HepG2 (cell line): Measurements from ENCODE around the gene SCFD2. TPM values are rescaled to one million over a fixed set of nuclear protein-coding genes. Genes with fewer than 3 reads are reported as not detected.

Source experiments
- ATAC-seq: fragments of 200-7000 bp; cut with Tn5 transposase; 3 replicates; pipeline ENCODE4 v1.9.1; 2020; ENCODE audit warnings: mild to moderate bottlenecking, moderate library complexity
- BruUV-seq: library from RNA; stranded (reverse); fragments of 400-500 nt; replicated peaks from 2 replicates; lab custom pipeline; 2021; lab: Mats Ljungman, UMichigan
- CTCF ChIA-PET: fragments of 300-600 bp; formaldehyde crosslinking; extraction: SDS; loops from one replicate; lab custom pipeline; 2021; ENCODE audit warnings: low total read pairs, inconsistent platforms, low intra/inter-chr PET ratio; lab: Yijun Ruan, JAX
- POLR2A ChIA-PET: fragments of 350-600 bp; sonication (Branson Sonifier 250); formaldehyde crosslinking; loops from one replicate; lab custom pipeline; 2020; ENCODE audit warnings: antibody characterized with exemption, inconsistent platforms; lab: Yijun Ruan, JAX
- DNase-seq: peaks from one replicate; pipeline ENCODE4 v3.0.0-alpha.2; 2015; ENCODE audit warnings: low spot score
- FAIRE-seq: peaks from 3 replicates; lab custom pipeline; 2011; peaks lifted over from hg19 to GRCh38; lab: Jason Lieb, UNC
- H2AFZ ChIP-seq: one replicate; pipeline ENCODE4 v1.6.1; 2011; ENCODE audit warnings: low read length, inconsistent platforms
- H3K27ac ChIP-seq: fragments of 300-600 bp; 3 replicates; pipeline ENCODE4 v1.8.0; 2011; ENCODE audit warnings: mixed run types, mild to moderate bottlenecking, mixed read lengths, low read length, inconsistent platforms; ENCODE audit not compliant: insufficient read depth; ENCODE audit errors: extremely low read length
- H3K27me3 ChIP-seq, 2 experiments: fragments of 200-600 bp in 1 of 2; 2 replicates in 1 of 2; 3 replicates in 1 of 2; pipeline versions ENCODE4 v1.6.0 to v1.8.0; 2011; ENCODE audit warnings: low read length in 2 of 2, mild to moderate bottlenecking in 2 of 2, moderate library complexity in 2 of 2, inconsistent platforms in 1 of 2; ENCODE audit not compliant: insufficient read depth in 2 of 2, control insufficient read depth in 1 of 2
- H3K36me3 ChIP-seq, 2 experiments: fragments of 200-600 bp in 1 of 2; replicated peaks in 1 of 2; 2 replicates in 1 of 2; 3 replicates in 1 of 2; pipeline versions ENCODE4 v1.5.1 to v1.8.0; 2011; ENCODE audit warnings: low read length in 2 of 2, inconsistent platforms in 1 of 2; ENCODE audit not compliant: insufficient read depth in 2 of 2, control insufficient read depth in 1 of 2
- H3K4me1 ChIP-seq: 2 replicates; pipeline ENCODE4 v1.5.1; 2012; ENCODE audit warnings: low read length, inconsistent platforms; ENCODE audit not compliant: insufficient read depth
- H3K4me2 ChIP-seq: 2 replicates; pipeline ENCODE4 v1.6.0; 2011; ENCODE audit warnings: low read depth, low read length, inconsistent platforms
- H3K4me3 ChIP-seq, 3 experiments: fragments of 200-600 bp in 1 of 3; sonication (generic), shearing (Covaris generic) in 1 of 3; replicated peaks in 1 of 3; 2 replicates each; pipeline ENCODE4 v1.5.1; 2011 to 2016; ENCODE audit warnings: low read length in 3 of 3, inconsistent platforms in 2 of 3, low read depth in 2 of 3, mild to moderate bottlenecking in 2 of 3, control low read depth in 1 of 3, mixed read lengths in 1 of 3; ENCODE audit not compliant: insufficient read depth in 1 of 3
- H3K79me2 ChIP-seq: one replicate; pipeline ENCODE4 v1.6.1; 2011; ENCODE audit warnings: low read length, inconsistent platforms; ENCODE audit not compliant: insufficient read depth
- H3K9ac ChIP-seq: 2 replicates; pipeline ENCODE4 v1.6.0; 2011; ENCODE audit warnings: mild to moderate bottlenecking, low read depth, low read length, inconsistent platforms; ENCODE audit not compliant: insufficient read depth
- H3K9me3 ChIP-seq: 2 replicates; pipeline ENCODE4 v1.5.1; 2012; ENCODE audit warnings: mild to moderate bottlenecking, low read length
- H4K20me1 ChIP-seq: 2 replicates; pipeline ENCODE4 v1.6.0; 2011; ENCODE audit warnings: inconsistent platforms, mild to moderate bottlenecking, low read length, moderate library complexity; ENCODE audit not compliant: insufficient read depth
- CEBPZ ChIP-seq: IDR thresholded peaks from 2 replicates; pipeline ENCODE4 v1.6.1; 2012; ENCODE audit warnings: low read length, improper control_type of control experiment
- GLI4 ChIP-seq: sonication (generic); formaldehyde crosslinking; IDR thresholded peaks from 2 replicates; pipeline ENCODE4 v1.5.1; 2020; ENCODE audit warnings: missing genetic modification reagents, mild to moderate bottlenecking, moderate library complexity, borderline replicate concordance
- HDAC1 ChIP-seq: sonication (generic); formaldehyde crosslinking; IDR thresholded peaks from 2 replicates; pipeline ENCODE4 v1.5.1; 2020; ENCODE audit warnings: mild to moderate bottlenecking, missing genetic modification reagents
- MIER3 ChIP-seq: IDR thresholded peaks from 2 replicates; pipeline ENCODE4 v1.6.1; 2016; ENCODE audit warnings: missing compliant biosample characterization, borderline replicate concordance
- ZBTB25 ChIP-seq: IDR thresholded peaks from 2 replicates; pipeline ENCODE4 v1.6.1; 2018; ENCODE audit warnings: missing genetic modification reagents
- ZNF883 ChIP-seq: sonication (generic); formaldehyde crosslinking; IDR thresholded peaks from 2 replicates; pipeline ENCODE4 v1.5.1; 2020; ENCODE audit warnings: mild to moderate bottlenecking, missing genetic modification reagents; ENCODE audit errors: not compliant biosample characterization
- WGBS: methylation state at CpG from one replicate; pipeline ENCODE4 v1.1.6; 2017; ENCODE audit warnings: low lambda C conversion rate; 5-methylcytosine and 5-hydroxymethylcytosine counted together
- in situ Hi-C: cut with HindIII; loops from 2 replicates; pipeline ENCODE4 v1.10.0; 2017; ENCODE audit warnings: low pct_unique_long_range_greater_than_20kb; ENCODE audit not compliant: extremely low pct_ligation_motif_present
- intact Hi-C: fragments of 100-400 bp; cut with micrococcal nuclease; formaldehyde crosslinking; loops from one replicate; pipeline ENCODE4 v1.10.0; 2022; ENCODE audit not compliant: unreplicated experiment
- polyA plus RNA-seq, 8 experiments: library from polyadenylated mRNA; depleted of rRNA in 3 of 8; stranded (reverse) in 7 of 8; unstranded in 1 of 8; fragments of >200 nt; fragmentation: Illumina TruSeq in 4 of 8; extraction: Trizol in 4 of 8; gene quantifications; 2 replicates each; pipeline versions ENCODE4 v1.2.1 to v1.2.3, GENCODE V29; 2011 to 2016; ENCODE audit warnings: low read depth in 4 of 8, missing spikeins in 1 of 8, mixed read lengths in 1 of 8; ENCODE audit not compliant: insufficient read depth in 1 of 8
- total RNA-seq, 5 experiments: library from RNA; depleted of rRNA; stranded (reverse); fragments of >200 nt; fragmentation: Illumina TruSeq; extraction: Trizol; gene quantifications; 2 replicates each; pipeline ENCODE4 v1.2.3, GENCODE V29; 2016; ENCODE audit warnings: low read depth in 1 of 5

SCFD2 gene
- total and polyA plus RNA-seq, 2 of the 13 experiments (the other 11 are each of a cell fraction or from before 2014, with no cell fraction given), result 4.6 to 15.6 TPM

- Histone ChIP-seq H3K4me2 (no peak overlapping the region), H3K27me3 (no peaks in the 10 kb centered on the region; a peak in 1 of 5 replicates), H2AFZ (no peak overlapping the region), H4K20me1 (no peaks in the 10 kb centered on the region), H3K36me3 (peaks cover 0 to 1% of the 10 kb centered on the region in 2 experiments; a peak in 2 of 5 replicates), H3K27ac (no peak overlapping the region), H3K4me3 (no peak overlapping the region), H3K79me2 (no peaks in the 10 kb centered on the region), H3K9me3 (no peaks in the 10 kb centered on the region), H3K9ac (no peak overlapping the region), H3K4me1 (no peaks in the 10 kb centered on the region)
- ATAC-seq (no peak), DNase-seq (peak; percentile 46), FAIRE-seq (no peak)
- TF ChIP-seq MIER3 (CRISPR knock-in tag), result no peak
- TF ChIP-seq HDAC1, result no peak
- BruUV-seq, result no TSS peak
- in situ Hi-C loops (no loop called here), intact Hi-C loops (no loop called here)
- CTCF ChIA-PET, result no interaction called here
- 73% methylated on average over 10 of the region's 10 CpGs for WGBS
- POLR2A ChIA-PET, result no interaction called here
These were observed 492.0 kb downstream of the SCFD2 start for GRCh38 chr4:52873861-52874343.

- in situ Hi-C loops (no loop called here), intact Hi-C loops (no loop called here)
- H3K4me1 ChIP-seq, result no peaks in the 10 kb centered on the region
- FAIRE-seq, result no peak
- POLR2A ChIA-PET, result no interaction called here
- H3K9me3 ChIP-seq, result no peaks in the 10 kb centered on the region
- H3K4me2 ChIP-seq, result no peak overlapping the region
- CTCF ChIA-PET, result no interaction called here
- H3K27me3 ChIP-seq, result no peaks in the 10 kb centered on the region
- no peak overlapping the region for H2AFZ ChIP-seq
- no peak overlapping the region for H3K4me3 ChIP-seq
- no peak for DNase-seq
- no peaks in the 10 kb centered on the region for H3K79me2 ChIP-seq
- no peaks in the 10 kb centered on the region for H4K20me1 ChIP-seq
- WGBS, result 97% methylated on average over 1 of the region's 1 CpG
- ATAC-seq, result peak; percentile 69
- no peak overlapping the region for H3K27ac ChIP-seq
- peaks cover 0 to 1% of the 10 kb centered on the region in 2 experiments; a peak in 2 of 5 replicates for H3K36me3 ChIP-seq
- H3K9ac ChIP-seq, result no peak overlapping the region
- no TSS peak for BruUV-seq
- no peak for TF ChIP-seq ZBTB25 (CRISPR knock-in tag)
- TF ChIP-seq ZNF883, result no peak
- TF ChIP-seq GLI4 (CRISPR knock-in tag), result no peak
- TF ChIP-seq CEBPZ, result no peak
These were observed 492.7 kb downstream of the SCFD2 start for GRCh38 chr4:52873191-52873590.
